ENCODE results near the gene HIC1. TPM values are rescaled to one million over a fixed set of nuclear protein-coding genes. Genes with fewer than 3 reads are reported as not detected.

Gene HIC1
- total RNA-seq, 1 donor from 2014 or later = 33.1 TPM

DNA sequence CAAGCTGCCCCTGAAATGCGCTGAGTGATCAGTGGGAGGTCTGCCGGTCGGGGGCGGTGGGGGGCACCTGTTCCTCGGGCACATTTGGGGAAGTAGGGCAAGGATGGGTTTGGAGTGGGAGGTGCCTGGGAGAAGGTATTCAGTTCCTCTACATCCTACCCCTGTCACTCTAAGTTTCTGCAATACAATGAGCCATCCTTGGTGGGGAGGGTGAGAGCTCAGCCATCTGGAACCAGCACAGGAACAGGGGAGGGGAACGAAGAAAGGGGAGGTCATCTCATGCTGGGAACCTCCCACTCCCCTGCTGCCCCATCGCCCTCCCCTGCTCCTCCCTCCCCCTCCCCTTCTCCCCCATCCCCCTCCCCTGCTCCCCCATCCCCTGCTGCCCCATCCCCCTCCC is 20.7 kb upstream of the HIC1 start:
- intact Hi-C loops (cut with DNase I) = no loop called here
- Histone ChIP-seq H3K4me1 (peaks cover 25% of the 10 kb centered on the region), H3K9me3 (no peaks in the 10 kb centered on the region), H3K27me3 (no peaks in the 10 kb centered on the region), H3K4me3 (no peak overlapping the region), H3K36me3 (peaks cover 0 to 25% of the 10 kb centered on the region in 2 donors), H3K27ac (no peak overlapping the region)
- TF ChIP-seq POLR2A (IDR thresholded peaks at IDR 0.05) (no peak), POLR2AphosphoS5 (IDR thresholded peaks at IDR 0.05; ENCODE audit: insufficient read depth in 1 of 2, low read depth in 1 of 2) (no peak)
- TF ChIP-seq, protein P1, sequence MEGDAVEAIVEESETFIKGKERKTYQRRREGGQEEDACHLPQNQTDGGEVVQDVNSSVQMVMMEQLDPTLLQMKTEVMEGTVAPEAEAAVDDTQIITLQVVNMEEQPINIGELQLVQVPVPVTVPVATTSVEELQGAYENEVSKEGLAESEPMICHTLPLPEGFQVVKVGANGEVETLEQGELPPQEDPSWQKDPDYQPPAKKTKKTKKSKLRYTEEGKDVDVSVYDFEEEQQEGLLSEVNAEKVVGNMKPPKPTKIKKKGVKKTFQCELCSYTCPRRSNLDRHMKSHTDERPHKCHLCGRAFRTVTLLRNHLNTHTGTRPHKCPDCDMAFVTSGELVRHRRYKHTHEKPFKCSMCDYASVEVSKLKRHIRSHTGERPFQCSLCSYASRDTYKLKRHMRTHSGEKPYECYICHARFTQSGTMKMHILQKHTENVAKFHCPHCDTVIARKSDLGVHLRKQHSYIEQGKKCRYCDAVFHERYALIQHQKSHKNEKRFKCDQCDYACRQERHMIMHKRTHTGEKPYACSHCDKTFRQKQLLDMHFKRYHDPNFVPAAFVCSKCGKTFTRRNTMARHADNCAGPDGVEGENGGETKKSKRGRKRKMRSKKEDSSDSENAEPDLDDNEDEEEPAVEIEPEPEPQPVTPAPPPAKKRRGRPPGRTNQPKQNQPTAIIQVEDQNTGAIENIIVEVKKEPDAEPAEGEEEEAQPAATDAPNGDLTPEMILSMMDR (IDR thresholded peaks at IDR 0.05) = no peak
- no peak for DNase-seq (ENCODE audit: extremely low spot score in 2 of 2)

DNA sequence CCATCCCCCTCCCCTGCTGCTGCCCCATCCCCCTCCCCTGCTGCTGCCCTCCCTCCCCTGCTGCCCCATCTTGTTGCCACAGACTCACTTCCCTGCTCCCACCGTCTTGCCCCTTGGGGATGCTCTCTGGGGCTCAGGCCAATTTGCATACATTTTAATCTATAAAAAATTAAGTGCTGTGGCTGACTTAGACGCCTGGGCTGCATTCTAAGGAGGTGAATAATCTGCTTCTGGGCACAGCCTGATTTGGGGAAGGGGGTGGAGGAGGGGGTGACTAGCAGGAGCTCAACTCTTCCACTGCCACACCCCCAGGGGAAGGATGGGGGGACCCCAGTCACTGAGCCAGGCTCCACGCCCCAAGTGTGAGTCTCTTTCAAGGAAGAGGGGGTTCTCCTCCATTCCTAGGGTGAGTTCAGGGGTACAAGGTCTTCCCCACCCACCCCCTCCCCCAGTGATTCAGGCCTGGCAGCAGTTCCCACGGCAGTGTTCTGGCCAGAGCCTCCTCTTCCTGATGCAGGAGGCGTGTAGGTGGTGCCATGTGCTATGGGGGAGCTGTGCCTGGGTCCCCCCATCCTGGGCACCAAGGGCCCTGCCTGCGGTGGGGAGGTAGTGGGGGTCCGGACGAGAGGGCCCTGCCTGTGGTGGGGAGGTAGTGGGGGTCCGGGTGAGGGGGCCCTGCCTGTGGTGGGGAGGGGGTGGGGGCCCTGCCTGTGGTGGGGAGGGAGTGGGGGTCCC is 19.9 kb upstream of the HIC1 start:
- Histone ChIP-seq H3K4me1 (peaks cover 19% of the 10 kb centered on the region), H3K36me3 (peaks cover 0 to 25% of the 10 kb centered on the region in 2 donors), H3K4me3 (no peak overlapping the region), H3K27ac (no peak overlapping the region), H3K9me3 (no peaks in the 10 kb centered on the region), H3K27me3 (no peaks in the 10 kb centered on the region)
- intact Hi-C loops (cut with DNase I) = no loop called here
- DNase-seq (ENCODE audit: extremely low spot score in 2 of 2) = no peak
- TF ChIP-seq POLR2AphosphoS5 (IDR thresholded peaks at IDR 0.05; ENCODE audit: insufficient read depth in 1 of 2, low read depth in 1 of 2) = no peak
- TF ChIP-seq, protein P1 (IDR thresholded peaks at IDR 0.05) = no peak

DNA sequence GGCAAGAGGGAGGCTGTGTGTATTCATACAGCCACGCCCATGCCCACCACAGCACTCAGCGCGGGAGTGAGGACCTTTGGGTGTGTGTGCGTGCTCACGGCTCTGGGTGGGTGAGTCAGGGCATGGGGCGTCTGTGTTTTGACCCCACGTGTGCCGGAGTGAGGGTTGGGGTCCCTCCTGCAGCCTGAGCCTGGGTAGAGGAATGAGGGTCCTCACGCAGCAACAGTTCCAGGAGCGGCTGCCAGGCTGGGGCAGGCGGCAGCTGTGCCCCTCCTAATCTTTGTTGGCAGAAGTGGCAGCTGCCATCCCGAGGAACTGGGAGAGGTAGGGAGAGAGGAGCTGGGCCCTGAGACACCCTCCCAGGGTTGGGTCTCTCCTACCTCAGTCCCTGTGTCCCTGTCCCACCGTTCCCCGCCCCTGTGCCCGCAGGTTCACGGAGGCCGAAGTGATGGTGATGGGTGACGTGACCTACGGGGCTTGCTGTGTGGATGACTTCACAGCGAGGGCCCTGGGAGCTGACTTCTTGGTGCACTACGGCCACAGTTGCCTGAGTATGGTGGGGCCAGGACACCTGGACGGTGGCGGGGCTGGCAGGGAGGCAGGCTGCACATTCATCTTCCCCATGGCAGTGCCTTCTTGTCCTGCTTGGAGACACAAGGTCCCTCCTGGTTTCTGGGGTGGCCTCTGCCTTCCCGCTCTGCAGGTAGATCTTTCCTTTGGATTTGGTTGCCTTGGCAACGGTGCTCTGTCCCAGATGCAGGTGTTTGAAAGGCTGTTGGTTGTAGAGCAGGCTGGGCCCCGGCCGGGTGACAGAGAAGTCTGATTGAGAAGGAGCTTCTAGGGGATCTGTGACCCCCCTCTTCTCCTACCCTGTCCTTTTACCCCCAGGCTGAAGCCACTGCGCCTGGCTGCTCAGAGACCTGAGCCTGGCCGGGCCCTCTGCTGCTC is 19.1 kb upstream of the HIC1 start:
- Histone ChIP-seq H3K4me3 (no peak overlapping the region), H3K36me3 (peaks cover 0 to 25% of the 10 kb centered on the region in 2 donors), H3K4me1 (peaks cover 16% of the 10 kb centered on the region), H3K9me3 (no peaks in the 10 kb centered on the region), H3K27me3 (no peaks in the 10 kb centered on the region), H3K27ac (no peak overlapping the region)
- intact Hi-C loops (cut with DNase I) = no loop called here
- TF ChIP-seq, protein P1 (IDR thresholded peaks at IDR 0.05) = no peak
- TF ChIP-seq POLR2A (IDR thresholded peaks at IDR 0.05) (no peak), POLR2AphosphoS5 (IDR thresholded peaks at IDR 0.05; ENCODE audit: insufficient read depth in 1 of 2, low read depth in 1 of 2) (no peak)
- DNase-seq (ENCODE audit: extremely low spot score in 2 of 2) = no peak

DNA sequence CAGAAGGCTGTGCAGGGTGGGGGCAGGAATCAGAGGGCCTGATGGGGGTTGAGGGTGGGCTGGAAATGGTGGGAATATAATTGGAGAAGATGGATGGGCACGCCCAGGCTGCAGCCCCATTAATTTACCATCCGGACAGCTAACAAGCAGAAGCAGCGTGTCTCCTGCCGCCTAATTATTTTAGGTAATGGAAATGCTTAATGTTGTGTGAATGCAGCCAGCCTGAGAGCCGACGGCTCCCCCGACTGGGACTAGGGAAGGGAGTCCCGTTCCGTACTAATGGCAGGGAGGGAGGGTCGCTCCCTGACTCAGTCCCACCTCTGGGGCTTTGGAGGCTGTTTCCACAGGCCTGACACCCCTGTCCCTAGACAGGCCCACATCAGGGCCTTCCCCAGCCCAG is 17.7 kb upstream of the HIC1 start:
- Histone ChIP-seq H3K27me3 (no peaks in the 10 kb centered on the region), H3K27ac (no peak overlapping the region), H3K4me3 (no peak overlapping the region), H3K9me3 (no peaks in the 10 kb centered on the region), H3K4me1 (peaks cover 10% of the 10 kb centered on the region), H3K36me3 (peaks cover 0 to 25% of the 10 kb centered on the region in 2 donors)
- TF ChIP-seq POLR2AphosphoS5 (IDR thresholded peaks at IDR 0.05; ENCODE audit: insufficient read depth in 1 of 2, low read depth in 1 of 2) (no peak), POLR2A (IDR thresholded peaks at IDR 0.05) (no peak)
- TF ChIP-seq, protein P1 (IDR thresholded peaks at IDR 0.05) = no peak
- DNase-seq (ENCODE audit: extremely low spot score in 2 of 2) = no peak
- intact Hi-C loops (cut with DNase I) = no loop called here
